ENCODE measurements around the gene VAPB. TPM values are rescaled to one million over a fixed set of nuclear protein-coding genes. Genes with fewer than 3 reads are reported as not detected.

VAPB gene
- total RNA-seq, 4 donors from 2014 or later, result 10.9 to 20.4 (median 17.9) TPM

DNA sequence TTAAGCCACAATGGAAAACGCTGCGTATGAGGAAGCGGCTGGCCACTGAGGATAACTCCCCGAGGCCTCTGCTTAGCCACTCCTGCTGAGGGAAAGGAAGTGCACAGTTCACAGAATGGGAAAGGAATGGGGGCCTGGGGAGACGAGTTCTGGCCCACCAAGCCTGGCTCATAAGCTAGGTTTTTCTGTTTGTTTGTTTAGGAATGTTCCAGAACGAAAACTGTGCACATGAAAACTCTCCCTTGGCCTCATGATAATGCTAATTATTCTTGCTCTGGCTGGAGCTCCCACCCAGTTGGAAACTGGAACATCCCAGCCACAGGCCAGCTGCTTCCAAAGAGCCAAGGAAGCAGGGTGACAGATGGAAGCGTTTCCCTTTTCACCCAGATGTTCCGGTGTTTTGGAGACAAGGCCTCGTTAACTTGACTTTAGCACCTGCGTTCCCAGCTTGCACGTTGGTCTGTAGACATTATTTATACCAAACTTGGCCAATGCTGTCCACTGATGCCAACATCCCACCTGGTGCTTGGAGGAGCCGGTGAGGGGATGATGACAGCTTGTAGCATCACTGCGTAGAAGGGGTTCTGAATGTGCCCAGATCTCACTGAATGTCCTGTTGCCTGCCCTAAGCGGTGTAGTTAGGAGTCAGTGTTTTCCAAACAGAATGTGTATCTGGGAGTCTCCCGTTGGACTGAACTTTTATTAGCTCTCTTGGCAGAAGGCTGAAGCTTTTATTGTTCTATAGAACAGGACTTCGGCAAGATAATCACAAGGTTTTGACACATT, 91.7 kb downstream of the VAPB start:
- no peaks in the 10 kb centered on the region for H3K4me1 ChIP-seq
- WGBS, result 69% methylated on average over 16 of the region's 16 CpGs

GRCh38 chr20:58481481-58482021, 92.5 kb downstream of the VAPB start:
- TF ChIP-seq POLR2AphosphoS5 (IDR thresholded peaks at IDR 0.05), result no peak
- TF ChIP-seq, protein P1, sequence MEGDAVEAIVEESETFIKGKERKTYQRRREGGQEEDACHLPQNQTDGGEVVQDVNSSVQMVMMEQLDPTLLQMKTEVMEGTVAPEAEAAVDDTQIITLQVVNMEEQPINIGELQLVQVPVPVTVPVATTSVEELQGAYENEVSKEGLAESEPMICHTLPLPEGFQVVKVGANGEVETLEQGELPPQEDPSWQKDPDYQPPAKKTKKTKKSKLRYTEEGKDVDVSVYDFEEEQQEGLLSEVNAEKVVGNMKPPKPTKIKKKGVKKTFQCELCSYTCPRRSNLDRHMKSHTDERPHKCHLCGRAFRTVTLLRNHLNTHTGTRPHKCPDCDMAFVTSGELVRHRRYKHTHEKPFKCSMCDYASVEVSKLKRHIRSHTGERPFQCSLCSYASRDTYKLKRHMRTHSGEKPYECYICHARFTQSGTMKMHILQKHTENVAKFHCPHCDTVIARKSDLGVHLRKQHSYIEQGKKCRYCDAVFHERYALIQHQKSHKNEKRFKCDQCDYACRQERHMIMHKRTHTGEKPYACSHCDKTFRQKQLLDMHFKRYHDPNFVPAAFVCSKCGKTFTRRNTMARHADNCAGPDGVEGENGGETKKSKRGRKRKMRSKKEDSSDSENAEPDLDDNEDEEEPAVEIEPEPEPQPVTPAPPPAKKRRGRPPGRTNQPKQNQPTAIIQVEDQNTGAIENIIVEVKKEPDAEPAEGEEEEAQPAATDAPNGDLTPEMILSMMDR (IDR thresholded peaks at IDR 0.05), result peak; percentile 3 to 26
- TF ChIP-seq EP300 (IDR thresholded peaks at IDR 0.05), result no peak
- no peak for TF ChIP-seq POLR2A (IDR thresholded peaks at IDR 0.05)
- no peaks in the 10 kb centered on the region for H3K27me3 ChIP-seq
- no peaks in the 10 kb centered on the region for H3K4me1 ChIP-seq
- H3K36me3 ChIP-seq, result no peaks in the 10 kb centered on the region
- peak in 1 of 2 donors; percentile 72 for DNase-seq (ENCODE audit: low spot score in 2 of 2)
- WGBS, result 29% methylated on average over 11 of the region's 18 CpGs
- H3K4me3 ChIP-seq, result no peak overlapping the region
- H3K9me3 ChIP-seq, result peaks cover 22% of the 10 kb centered on the region
- no peak overlapping the region for H3K27ac ChIP-seq

More for the DNA sequence above, 91.7 kb downstream of the VAPB start:
- Histone ChIP-seq H3K9me3 (peaks cover 16% of the 10 kb centered on the region), H3K4me3 (no peak overlapping the region), H3K36me3 (no peaks in the 10 kb centered on the region), H3K27me3 (no peaks in the 10 kb centered on the region), H3K27ac (no peak overlapping the region)
- peak in 1 of 2 donors; percentile 73 for DNase-seq (ENCODE audit: low spot score in 2 of 2)
- TF ChIP-seq POLR2A (IDR thresholded peaks at IDR 0.05) (no peak), POLR2AphosphoS5 (IDR thresholded peaks at IDR 0.05) (no peak), EP300 (IDR thresholded peaks at IDR 0.05) (no peak)
- TF ChIP-seq, protein P1 (IDR thresholded peaks at IDR 0.05), result no peak

DNA sequence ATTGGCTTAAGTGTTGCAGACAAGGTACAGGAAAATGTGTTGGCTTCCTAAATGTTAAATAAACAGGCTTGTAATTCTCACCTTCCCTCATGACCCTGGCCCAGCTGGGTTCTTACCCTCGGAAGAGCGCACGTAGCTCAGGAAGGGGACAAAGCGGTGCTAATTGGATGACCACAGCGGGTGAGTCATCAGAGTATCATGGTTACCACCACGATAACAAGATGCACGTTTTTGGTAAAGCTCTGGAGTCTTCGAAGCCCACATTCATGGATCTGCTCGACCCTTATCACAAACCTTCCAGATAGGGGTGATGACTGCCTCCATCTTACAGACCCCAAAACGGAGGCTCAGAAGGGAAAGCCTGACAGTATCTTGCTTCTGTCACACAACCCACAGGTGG, 93.4 kb downstream of the VAPB start:
- no peak for TF ChIP-seq POLR2AphosphoS5 (IDR thresholded peaks at IDR 0.05)
- no peak for TF ChIP-seq POLR2A (IDR thresholded peaks at IDR 0.05)
- TF ChIP-seq, protein P1 (IDR thresholded peaks at IDR 0.05), result no peak
- TF ChIP-seq EP300 (IDR thresholded peaks at IDR 0.05), result no peak
- 87% methylated on average over 10 of the region's 10 CpGs for WGBS
- no peak for DNase-seq (ENCODE audit: low spot score in 2 of 2)
- Histone ChIP-seq H3K9me3 (peaks cover 22% of the 10 kb centered on the region), H3K4me3 (no peak overlapping the region), H3K27ac (no peak overlapping the region), H3K27me3 (no peaks in the 10 kb centered on the region), H3K36me3 (no peaks in the 10 kb centered on the region), H3K4me1 (no peaks in the 10 kb centered on the region)

DNA sequence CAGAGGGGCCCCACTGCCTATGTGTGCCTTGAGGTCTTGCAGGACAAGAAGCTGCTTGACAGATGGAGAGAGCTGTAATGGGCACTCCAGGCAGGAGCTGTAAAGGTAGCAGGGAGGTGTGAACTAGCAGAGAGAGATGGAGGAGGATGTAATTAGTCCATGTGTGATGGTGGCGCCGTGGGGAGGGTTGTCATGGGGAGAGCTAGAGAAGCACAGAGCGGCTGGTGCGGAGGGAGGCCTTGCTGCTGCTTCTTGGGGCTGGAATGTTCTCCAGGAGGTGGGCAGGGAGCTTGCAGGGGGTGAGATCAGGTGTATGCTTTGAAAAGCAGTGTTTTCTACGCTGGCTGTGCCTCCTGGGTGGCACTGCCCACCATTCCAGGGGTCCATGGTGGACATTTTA, 94.0 kb downstream of the VAPB start:
- Histone ChIP-seq H3K9me3 (peaks cover 19% of the 10 kb centered on the region), H3K4me1 (no peaks in the 10 kb centered on the region), H3K27me3 (no peaks in the 10 kb centered on the region), H3K27ac (no peak overlapping the region), H3K36me3 (no peaks in the 10 kb centered on the region), H3K4me3 (no peak overlapping the region)
- 78% methylated on average over 5 of the region's 5 CpGs for WGBS
- TF ChIP-seq POLR2AphosphoS5 (IDR thresholded peaks at IDR 0.05), result no peak
- TF ChIP-seq, protein P1 (IDR thresholded peaks at IDR 0.05), result no peak
- DNase-seq (ENCODE audit: low spot score in 2 of 2), result peak in 1 of 2 donors; percentile 23

DNA sequence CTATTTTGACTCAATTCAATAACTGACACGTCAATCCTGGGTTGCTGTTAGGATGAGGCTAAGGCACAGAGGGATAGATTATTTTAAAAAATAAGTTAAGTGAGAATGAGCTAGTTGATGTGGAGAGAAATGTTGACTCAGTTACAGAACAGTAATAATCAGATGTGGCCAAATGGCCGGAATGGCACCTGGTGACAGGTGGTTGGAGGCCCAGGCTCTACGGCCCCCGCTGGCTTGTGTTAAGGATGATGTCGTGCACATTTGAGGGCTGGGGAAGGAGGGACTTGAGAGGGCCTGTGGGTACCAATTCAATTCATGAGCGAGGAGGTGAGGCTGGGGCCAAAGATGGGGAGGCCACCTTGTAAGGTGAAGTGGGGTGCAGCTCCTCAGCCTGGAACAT, 94.4 kb downstream of the VAPB start:
- Histone ChIP-seq H3K27ac (no peak overlapping the region), H3K27me3 (no peaks in the 10 kb centered on the region), H3K4me3 (no peak overlapping the region), H3K9me3 (peaks cover 15% of the 10 kb centered on the region), H3K36me3 (no peaks in the 10 kb centered on the region), H3K4me1 (no peaks in the 10 kb centered on the region)
- TF ChIP-seq, protein P1 (IDR thresholded peaks at IDR 0.05), result no peak
- TF ChIP-seq POLR2A (IDR thresholded peaks at IDR 0.05) (no peak), POLR2AphosphoS5 (IDR thresholded peaks at IDR 0.05) (no peak), EP300 (IDR thresholded peaks at IDR 0.05) (no peak)
- WGBS, result 95% methylated on average over 6 of the region's 6 CpGs
- DNase-seq (ENCODE audit: low spot score in 2 of 2), result peak in 1 of 2 donors; percentile 32
